Kidney (tissue), 14 donors: Measurements from ENCODE around the gene NFE2L2. TPM values are rescaled to one million over a fixed set of nuclear protein-coding genes. Genes with fewer than 3 reads are reported as not detected.

Experiments used
- DNase-seq, 5 donors: peaks; one replicate each; pipeline ENCODE4 v3.0.0-alpha.2; 2013 to 2020
- FAIRE-seq: peaks from 2 replicates; lab custom pipeline; 2012; peaks lifted over from hg19 to GRCh38; lab: Jason Lieb, UNC
- H3K27ac ChIP-seq, 2 donors: one replicate each; pipeline ENCODE4 v1.7.0; 2013; ENCODE audit warnings: low read depth in 2 of 2, low read length in 2 of 2, inconsistent platforms in 1 of 2
- H3K27me3 ChIP-seq: one replicate; pipeline ENCODE4 v1.7.1; 2013; ENCODE audit warnings: low read length, inconsistent platforms; ENCODE audit not compliant: control insufficient read depth, insufficient read depth
- H3K36me3 ChIP-seq, 3 donors: one replicate each; pipeline versions ENCODE4 v1.7.0 to v1.7.1; 2013; ENCODE audit warnings: low read length in 3 of 3, control low read depth in 1 of 3, inconsistent platforms in 1 of 3; ENCODE audit not compliant: insufficient read depth in 3 of 3, control insufficient read depth in 2 of 3
- H3K4me1 ChIP-seq, 3 donors: one replicate each; pipeline versions ENCODE4 v1.7.0 to v1.7.1; 2013; ENCODE audit warnings: low read length in 3 of 3, inconsistent platforms in 1 of 3, low read depth in 1 of 3; ENCODE audit not compliant: control insufficient read depth in 2 of 3, insufficient read depth in 2 of 3
- H3K4me3 ChIP-seq, 3 donors: one replicate each; pipeline versions ENCODE4 v1.7.0 to v1.8.1; 2013; ENCODE audit warnings: low read length in 3 of 3, control low read depth in 1 of 3, inconsistent platforms in 1 of 3
- H3K9ac ChIP-seq, 3 donors: one replicate each; pipeline versions ENCODE4 v1.7.0 to v1.7.1; 2013; ENCODE audit warnings: low read length in 3 of 3, control low read depth in 1 of 3, inconsistent platforms in 1 of 3
- H3K9me3 ChIP-seq, 3 donors: one replicate each; pipeline versions ENCODE4 v1.7.0 to v1.7.1; 2013; ENCODE audit warnings: low read length in 3 of 3, control low read depth in 1 of 3, inconsistent platforms in 1 of 3; ENCODE audit not compliant: control insufficient read depth in 2 of 3, insufficient read depth in 1 of 3
- intact Hi-C: fragments of 100-400 bp; cut with DNase I; formaldehyde crosslinking; loops from one replicate; pipeline ENCODE4 v1.11.1; 2022
- polyA plus RNA-seq: library from polyadenylated mRNA; stranded (reverse); fragments of 350-450 nt; fragmentation: Illumina TruSeq; extraction: RNeasy Lipid Tissue Mini Kit (QIAGEN cat#74804); gene quantifications from one replicate; pipeline ENCODE4 v1.2.3, GENCODE V29; 2014; ENCODE audit warnings: low read depth, low replicate concordance; ENCODE audit not compliant: insufficient read depth
- total RNA-seq: library from RNA; stranded (reverse); fragmentation: NEBNext Ultra II Directional; extraction: Animal tissue kit (Norgen Biotek cat#: 25700); gene quantifications from one replicate; pipeline ENCODE4 v1.2.1, GENCODE V29; 2021
- TF ChIP-seq, protein P1 (sequence below): IDR thresholded peaks from 3 replicates; pipeline ENCODE4 v1.5.1; 2012; ENCODE audit warnings: mild to moderate bottlenecking, moderate library complexity, borderline replicate concordance; ENCODE audit not compliant: insufficient read depth; ENCODE audit errors: extremely low read depth
- donor health status: control.
- donor health status: control.
- donor health status: control.
- donor health status: control.
- donor health status: control.
- donor health status: DM: yes; HTN: yes; CAD: no.
- donor health status: Normal renal cell carcinoma (clear cell type).

NFE2L2 gene
- total and polyA plus RNA-seq, 2 donors from 2014 or later: 105 to 149 TPM

DNA sequence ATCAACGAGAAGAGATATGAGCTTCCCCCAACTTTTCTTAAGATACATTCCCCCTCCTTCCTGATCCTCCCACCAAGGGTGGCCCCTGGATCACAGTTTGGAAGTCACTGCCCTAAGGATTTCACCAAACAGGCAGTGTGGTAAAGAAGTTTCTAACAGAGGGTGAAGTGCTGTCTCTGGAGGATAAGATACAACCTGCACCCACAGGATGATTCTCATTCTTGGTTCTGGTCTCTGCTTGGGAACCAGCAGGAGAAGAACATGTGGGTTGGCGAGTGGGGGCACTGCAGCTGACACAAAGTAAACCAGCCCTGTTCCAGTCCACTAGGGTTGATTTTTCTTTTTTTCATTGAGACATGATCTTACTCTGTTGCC is 9.3 kb downstream of the NFE2L2 start:
- no peak for FAIRE-seq
- DNase-seq: no peak
- intact Hi-C loops: no loop called here
- peaks cover 0 to 57% (median 55%) of the 10 kb centered on the region in 3 donors for H3K4me1 ChIP-seq
- H3K27ac ChIP-seq: no peak overlapping the region
- no peaks in the 10 kb centered on the region for H3K9me3 ChIP-seq
- TF ChIP-seq, protein P1, sequence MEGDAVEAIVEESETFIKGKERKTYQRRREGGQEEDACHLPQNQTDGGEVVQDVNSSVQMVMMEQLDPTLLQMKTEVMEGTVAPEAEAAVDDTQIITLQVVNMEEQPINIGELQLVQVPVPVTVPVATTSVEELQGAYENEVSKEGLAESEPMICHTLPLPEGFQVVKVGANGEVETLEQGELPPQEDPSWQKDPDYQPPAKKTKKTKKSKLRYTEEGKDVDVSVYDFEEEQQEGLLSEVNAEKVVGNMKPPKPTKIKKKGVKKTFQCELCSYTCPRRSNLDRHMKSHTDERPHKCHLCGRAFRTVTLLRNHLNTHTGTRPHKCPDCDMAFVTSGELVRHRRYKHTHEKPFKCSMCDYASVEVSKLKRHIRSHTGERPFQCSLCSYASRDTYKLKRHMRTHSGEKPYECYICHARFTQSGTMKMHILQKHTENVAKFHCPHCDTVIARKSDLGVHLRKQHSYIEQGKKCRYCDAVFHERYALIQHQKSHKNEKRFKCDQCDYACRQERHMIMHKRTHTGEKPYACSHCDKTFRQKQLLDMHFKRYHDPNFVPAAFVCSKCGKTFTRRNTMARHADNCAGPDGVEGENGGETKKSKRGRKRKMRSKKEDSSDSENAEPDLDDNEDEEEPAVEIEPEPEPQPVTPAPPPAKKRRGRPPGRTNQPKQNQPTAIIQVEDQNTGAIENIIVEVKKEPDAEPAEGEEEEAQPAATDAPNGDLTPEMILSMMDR: no peak
- peaks cover 0 to 2% (median 0%) of the 10 kb centered on the region in 3 donors for H3K36me3 ChIP-seq
- peak overlapping the region in 1 of 3 donors; percentile 0 for H3K4me3 ChIP-seq
- no peaks in the 10 kb centered on the region for H3K27me3 ChIP-seq
- no peak overlapping the region for H3K9ac ChIP-seq

DNA sequence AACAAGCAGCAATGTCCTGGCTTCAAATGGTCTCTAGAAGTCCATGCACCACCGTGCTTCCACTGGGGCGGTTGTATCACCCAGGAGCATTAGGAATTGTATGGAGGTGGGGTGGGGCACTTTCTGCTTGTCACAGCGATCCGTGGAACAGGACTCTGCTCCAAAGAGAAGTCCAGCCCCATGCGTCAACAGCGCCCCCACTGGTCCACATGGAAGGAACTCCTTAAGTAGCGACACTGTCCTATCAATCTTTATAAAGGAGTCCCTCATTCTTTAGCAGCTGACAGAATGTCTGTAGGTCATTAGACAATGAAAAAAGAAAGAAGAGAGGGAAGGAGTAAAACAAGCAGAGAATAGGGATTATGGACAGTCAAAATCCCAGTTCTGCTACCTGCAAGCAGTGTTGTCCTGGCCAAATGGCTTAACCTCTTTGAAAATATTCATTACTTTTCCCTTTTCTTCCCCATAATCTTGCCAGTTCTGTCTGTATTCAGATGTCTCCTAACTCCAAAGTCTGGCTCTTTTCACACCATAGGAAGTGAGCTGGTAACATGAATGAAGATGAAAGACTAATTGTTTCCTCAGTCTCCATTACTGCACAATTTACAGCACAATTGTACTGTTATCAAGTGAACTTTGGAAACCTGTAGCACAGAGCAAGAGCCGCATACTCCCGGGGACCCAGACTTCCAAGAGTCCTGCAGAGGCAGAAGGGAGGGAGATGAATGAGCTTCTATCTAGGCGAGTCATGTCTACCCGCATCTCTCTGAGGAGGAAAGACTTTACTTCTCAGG is 9.9 kb downstream of the NFE2L2 start:
- FAIRE-seq: no peak
- Histone ChIP-seq H3K4me3 (no peak overlapping the region), H3K27ac (peak overlapping the region in 1 of 2 donors; percentile 34)

GRCh38 chr2:177253704-177254103 is 10.8 kb downstream of the NFE2L2 start:
- peaks cover 0 to 2% (median 0%) of the 10 kb centered on the region in 3 donors for H3K36me3 ChIP-seq
- no peak for FAIRE-seq
- DNase-seq: no peak
- H3K9ac ChIP-seq: no peak overlapping the region
- no peak overlapping the region for H3K27ac ChIP-seq
- TF ChIP-seq, protein P1: no peak
- intact Hi-C loops: no loop called here
- H3K9me3 ChIP-seq: no peaks in the 10 kb centered on the region
- no peaks in the 10 kb centered on the region for H3K27me3 ChIP-seq
- no peak overlapping the region for H3K4me3 ChIP-seq
- H3K4me1 ChIP-seq: peaks cover 0 to 63% (median 58%) of the 10 kb centered on the region in 3 donors

More for the DNA sequence above, 9.9 kb downstream of the NFE2L2 start:
- H3K4me1 ChIP-seq: peaks cover 0 to 61% (median 60%) of the 10 kb centered on the region in 3 donors
- intact Hi-C loops: no loop called here
- H3K27me3 ChIP-seq: no peaks in the 10 kb centered on the region
- H3K9me3 ChIP-seq: no peaks in the 10 kb centered on the region
- H3K36me3 ChIP-seq: peaks cover 0 to 2% (median 0%) of the 10 kb centered on the region in 3 donors
- DNase-seq: peak in 3 of 5 donors; percentile 36 to 55 (median 51)
- TF ChIP-seq, protein P1: peak; percentile 16
- H3K9ac ChIP-seq: no peak overlapping the region
